GM18526 (cell line): Measurements from ENCODE around the gene USP46.

Experiments used
- POLR2A ChIP-seq: IDR thresholded peaks from 3 replicates; pipeline ENCODE4 v1.6.1; 2011; ENCODE audit not compliant: insufficient read length; ENCODE audit errors: extremely low read depth

Gene USP46, protein sequence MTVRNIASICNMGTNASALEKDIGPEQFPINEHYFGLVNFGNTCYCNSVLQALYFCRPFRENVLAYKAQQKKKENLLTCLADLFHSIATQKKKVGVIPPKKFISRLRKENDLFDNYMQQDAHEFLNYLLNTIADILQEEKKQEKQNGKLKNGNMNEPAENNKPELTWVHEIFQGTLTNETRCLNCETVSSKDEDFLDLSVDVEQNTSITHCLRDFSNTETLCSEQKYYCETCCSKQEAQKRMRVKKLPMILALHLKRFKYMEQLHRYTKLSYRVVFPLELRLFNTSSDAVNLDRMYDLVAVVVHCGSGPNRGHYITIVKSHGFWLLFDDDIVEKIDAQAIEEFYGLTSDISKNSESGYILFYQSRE

GRCh38 chr4:52659001-52659721 lies at the start of gene USP46:
TSS of gene USP46 (minus strand) at chr4:52659301. CDS start at chr4:52659150, 151 bp downstream.
- TF ChIP-seq POLR2A, result peak; percentile 64

DNA sequence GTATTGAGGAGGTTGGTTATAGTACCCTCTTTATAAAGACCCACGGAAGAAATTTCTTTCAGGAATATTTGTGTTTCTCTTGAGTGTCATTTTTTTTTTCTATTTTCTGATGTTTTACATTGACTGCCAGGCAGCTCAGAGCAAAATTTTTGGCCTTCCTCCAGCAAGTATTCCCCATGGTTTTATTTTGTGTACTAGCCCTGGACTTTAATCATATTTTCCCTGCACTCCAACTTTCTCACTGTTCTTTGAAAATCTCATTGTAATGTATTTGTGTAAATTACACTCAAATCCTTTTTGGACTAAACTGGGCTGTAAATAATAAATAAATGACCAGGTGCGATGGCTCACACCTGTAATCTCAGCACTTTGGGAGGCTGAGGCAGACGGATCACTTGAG lies 45.6 kb upstream of the USP46 start:
- no peak for TF ChIP-seq POLR2A

DNA sequence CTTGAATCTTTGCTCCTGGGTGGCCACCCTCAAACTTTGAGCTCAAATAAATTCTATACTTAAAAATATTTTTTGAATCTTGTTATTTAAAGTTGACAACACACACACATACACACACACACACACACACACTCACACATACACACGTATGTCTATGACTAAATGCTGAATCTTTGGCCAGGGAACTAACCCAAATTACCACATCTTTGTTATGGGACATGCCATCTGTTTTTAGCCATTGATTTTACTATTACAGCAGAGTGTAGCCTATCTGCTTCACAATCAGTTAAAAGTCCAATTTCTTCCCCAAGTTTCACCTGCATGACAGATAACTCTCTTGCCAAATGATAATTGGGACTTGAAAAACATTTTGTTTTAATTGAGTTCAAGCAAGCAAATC lies 45.0 kb upstream of the USP46 start:
- TF ChIP-seq POLR2A, result no peak

GRCh38 chr4:52701207-52701606 lies 42.1 kb upstream of the USP46 start:
- TF ChIP-seq POLR2A, result no peak

DNA sequence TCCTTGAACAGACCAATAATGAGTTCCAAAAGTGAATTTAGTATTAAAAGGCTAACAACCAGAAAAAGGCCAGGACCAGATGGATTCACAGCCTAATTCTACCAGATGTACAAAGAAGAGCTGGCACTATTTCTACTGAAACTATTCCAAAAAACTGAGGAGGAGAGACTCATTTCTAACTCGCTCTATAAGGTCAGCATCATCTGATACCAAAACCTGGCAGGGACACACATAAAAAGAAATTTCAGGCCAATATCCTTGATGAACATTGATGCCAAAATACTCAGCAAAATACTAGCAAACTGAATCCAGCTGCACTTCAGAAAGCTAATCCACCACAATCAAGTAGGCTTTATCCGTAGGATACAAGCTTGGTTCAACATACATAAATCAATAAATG lies 35.8 kb upstream of the USP46 start:
- no peak for TF ChIP-seq POLR2A

DNA sequence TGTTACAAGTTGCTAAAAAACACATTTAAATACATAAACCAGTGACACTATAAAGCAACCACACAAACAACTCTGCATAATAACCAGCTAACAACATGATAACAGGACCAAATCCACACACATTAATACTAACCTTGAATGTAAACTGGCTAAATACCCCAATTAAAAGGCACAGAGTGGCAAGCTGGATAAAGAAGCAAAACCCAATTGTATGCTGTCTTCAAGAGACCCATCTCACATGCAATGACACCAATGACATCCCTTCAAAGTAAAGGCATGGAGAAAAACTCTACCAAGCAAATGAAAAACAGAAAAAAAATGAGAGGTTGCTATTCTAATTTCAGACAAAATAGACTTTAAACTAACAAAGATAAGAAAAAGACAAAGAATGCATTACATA lies 34.4 kb upstream of the USP46 start:
- no peak for TF ChIP-seq POLR2A

DNA sequence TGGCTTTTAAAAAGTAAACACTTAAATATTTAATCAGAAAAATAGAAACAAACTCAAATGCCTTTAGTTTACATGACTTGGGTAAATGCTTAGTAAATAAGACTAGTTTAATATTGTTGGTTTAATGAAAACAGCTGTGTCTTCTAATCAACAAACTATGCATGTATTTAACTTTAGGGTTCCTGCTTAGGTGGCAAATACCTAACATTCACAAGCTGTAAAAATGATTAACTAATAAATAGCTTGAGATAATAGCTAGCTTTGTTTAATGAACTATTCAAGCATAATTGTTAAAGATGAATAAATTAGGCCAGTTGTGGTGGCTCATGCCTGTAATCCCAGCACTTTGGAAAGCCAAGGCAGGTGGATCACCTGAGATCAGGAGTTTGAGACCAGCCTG lies 30.0 kb upstream of the USP46 start:
- no peak for TF ChIP-seq POLR2A

DNA sequence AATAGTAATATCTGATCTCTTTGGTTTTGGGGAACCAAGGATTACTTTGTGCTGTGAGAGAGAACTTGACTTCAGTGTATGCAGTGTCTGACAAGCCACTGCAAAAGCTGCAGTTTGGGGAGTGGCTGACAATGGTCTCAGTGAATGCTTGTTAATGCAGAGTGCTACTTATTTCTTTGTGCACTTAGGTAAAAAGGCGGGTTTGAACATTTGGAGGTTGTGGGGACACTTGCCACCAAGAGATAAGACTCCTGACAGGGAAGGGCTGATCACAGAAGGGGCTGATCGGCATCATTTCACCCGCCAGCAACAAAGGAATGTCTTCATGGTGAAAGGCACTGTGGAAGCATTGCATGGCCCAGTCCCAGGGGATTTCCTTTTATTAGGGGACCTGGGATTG lies 28.6 kb upstream of the USP46 start:
- no peak for TF ChIP-seq POLR2A

GRCh38 chr4:52685316-52685715 lies 26.2 kb upstream of the USP46 start:
- no peak for TF ChIP-seq POLR2A

GRCh38 chr4:52684896-52685295 lies 25.8 kb upstream of the USP46 start:
- TF ChIP-seq POLR2A, result no peak

DNA sequence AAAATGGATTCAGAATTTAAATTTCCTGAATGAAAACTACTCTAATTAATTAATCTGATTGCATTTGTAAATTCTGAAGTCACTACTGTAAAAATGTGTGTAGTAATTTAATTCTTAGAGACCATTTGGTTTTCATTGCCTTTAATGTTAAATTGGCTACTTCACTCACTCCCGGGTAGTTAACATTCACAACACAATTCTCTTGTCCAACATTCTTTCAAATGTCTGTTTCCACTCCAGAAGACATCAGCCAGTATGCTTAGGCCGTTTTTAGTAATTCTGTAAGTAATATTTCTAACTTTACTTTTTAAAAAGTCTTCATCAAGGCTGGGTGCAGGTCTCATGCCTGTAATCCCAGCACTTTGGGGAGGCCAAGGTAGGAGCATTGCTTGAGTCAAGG lies 21.3 kb upstream of the USP46 start:
- no peak for TF ChIP-seq POLR2A

DNA sequence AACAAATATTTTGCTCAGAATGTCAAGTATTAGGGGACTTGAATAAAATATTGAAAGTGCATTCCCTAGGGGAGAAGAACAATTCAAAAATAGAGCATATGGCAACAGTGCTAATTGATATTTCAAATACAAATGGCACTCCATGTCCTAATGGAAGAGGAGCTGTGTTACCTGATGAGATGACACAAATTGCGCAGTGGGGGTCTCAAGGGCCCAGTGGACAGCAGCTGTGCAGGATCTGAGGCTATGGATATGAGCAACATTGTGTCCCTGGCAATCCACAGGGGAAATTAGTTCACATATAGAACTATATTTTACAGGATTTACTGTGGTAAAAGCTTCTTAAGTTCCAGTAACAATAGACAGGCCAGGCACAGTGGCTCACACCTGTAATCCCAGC lies 17.4 kb upstream of the USP46 start:
- no peak for TF ChIP-seq POLR2A

DNA sequence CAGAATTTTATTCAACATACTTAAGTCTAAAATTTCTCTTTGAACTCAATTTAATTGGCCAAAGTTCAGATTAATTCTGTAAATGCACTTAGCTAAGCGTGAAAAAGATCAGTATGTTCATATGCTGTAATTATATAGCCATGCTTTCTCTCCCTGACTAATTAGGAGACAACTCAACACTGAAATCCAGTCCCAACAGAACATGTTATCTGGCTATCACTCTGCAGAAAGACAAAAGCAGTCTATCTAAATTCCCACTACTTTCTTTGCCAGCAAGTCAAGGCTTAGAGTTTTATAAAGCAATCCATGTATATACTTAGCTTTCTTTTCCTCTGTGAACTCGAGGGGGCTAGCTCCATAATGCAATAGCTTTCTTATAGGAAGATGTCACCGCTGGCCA lies 16.0 kb upstream of the USP46 start:
- no peak for TF ChIP-seq POLR2A

DNA sequence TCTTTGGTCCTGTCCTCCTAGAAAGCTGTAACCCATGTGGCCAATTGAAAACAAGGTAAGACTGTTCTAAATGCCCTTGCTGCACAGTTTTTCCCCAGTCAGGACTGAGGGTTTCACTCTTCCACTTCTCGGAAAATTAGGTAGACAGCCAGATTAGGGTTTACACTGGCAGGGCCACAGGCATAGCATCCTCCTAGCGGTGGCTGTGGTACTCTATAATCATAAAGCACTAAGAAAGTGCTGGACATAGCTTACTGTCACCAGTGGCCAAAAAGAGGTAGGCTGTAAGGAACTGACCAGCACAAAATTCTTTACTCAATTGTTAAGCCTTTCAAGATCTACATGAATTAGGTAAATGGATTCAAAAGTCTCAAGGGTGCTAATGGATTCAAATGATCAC lies 11.6 kb upstream of the USP46 start:
- TF ChIP-seq POLR2A, result no peak

- TF ChIP-seq POLR2A, result no peak
These were observed 11.0 kb upstream of the USP46 start for GRCh38 chr4:52670121-52670520.

GRCh38 chr4:52665592-52665991 lies 6.5 kb upstream of the USP46 start:
- TF ChIP-seq POLR2A, result no peak

- TF ChIP-seq POLR2A, result no peak
These were observed 5.4 kb upstream of the USP46 start for GRCh38 chr4:52664479-52664878.
